Measurements from ENCODE around the gene PCSK4. TPM values are rescaled to one million over a fixed set of nuclear protein-coding genes. Genes with fewer than 3 reads are reported as not detected.

PCSK4 gene
- total RNA-seq, 2 experiments from 2014 or later: 1.8 to 3.9 TPM

GRCh38 chr19:1465191-1466016, 24.7 kb downstream of the PCSK4 start:
- intact Hi-C loops (cut with DNase I, micrococcal nuclease): loop anchor here in 1 of 2 experiments (5.0 kb wide), 1 partner anchor 297 kb away; no protein-coding TSS in a partner anchor

GRCh38 chr19:1461862-1462261, 28.3 kb downstream of the PCSK4 start:
- Mint-ChIP-seq H3K9me3 (ENCODE audit: low read depth) (no peaks in the 10 kb centered on the region), H3K27ac (no peak overlapping the region), H3K4me3 (no peak overlapping the region), H3K36me3 (ENCODE audit: low read depth) (no peaks in the 10 kb centered on the region), H3K4me1 (peaks cover 3% of the 10 kb centered on the region), H3K27me3 (peaks cover 12% of the 10 kb centered on the region)
- CTCF ChIA-PET: no interaction called here
- no peak for DNase-seq
- POLR2A ChIA-PET: interaction anchor here (0.7 kb wide), 1 partner anchor 384 kb away, joined by 4 read pairs; no protein-coding TSS in a partner anchor
- no peak for ATAC-seq
- intact Hi-C loops (cut with DNase I, micrococcal nuclease): no loop called here

More at GRCh38 chr19:1465191-1466016, 24.7 kb downstream of the PCSK4 start:
- CTCF ChIA-PET: interaction anchor here (0.6 to 3.4 kb wide), 3 partner anchors 13 to 287 kb away, joined by 3 to 17 read pairs (median 3); no protein-coding TSS in a partner anchor
- peak; percentile 63 for DNase-seq
- Mint-ChIP-seq H3K27me3 (peaks cover 3% of the 10 kb centered on the region), H3K4me1 (peaks cover 3% of the 10 kb centered on the region), H3K36me3 (ENCODE audit: low read depth) (no peaks in the 10 kb centered on the region), H3K9me3 (ENCODE audit: low read depth) (no peaks in the 10 kb centered on the region), H3K4me3 (no peak overlapping the region), H3K27ac (no peak overlapping the region)
- ATAC-seq: no peak
- POLR2A ChIA-PET: no interaction called here

- Mint-ChIP-seq H3K36me3 (ENCODE audit: low read depth) (no peaks in the 10 kb centered on the region), H3K4me3 (no peak overlapping the region), H3K4me1 (peaks cover 9% of the 10 kb centered on the region), H3K9me3 (ENCODE audit: low read depth) (no peaks in the 10 kb centered on the region), H3K27me3 (peaks cover 16% of the 10 kb centered on the region), H3K27ac (no peak overlapping the region)
- CTCF ChIA-PET: no interaction called here
- DNase-seq (no peak), ATAC-seq (no peak)
- intact Hi-C loops (cut with DNase I, micrococcal nuclease): no loop called here
- POLR2A ChIA-PET: no interaction called here
Observed at GRCh38 chr19:1460033-1460995, 29.8 kb downstream of the PCSK4 start.

- peaks cover 12% of the 10 kb centered on the region for H3K4me1 Mint-ChIP-seq
- no peaks in the 10 kb centered on the region for H3K9me3 Mint-ChIP-seq (ENCODE audit: low read depth)
- intact Hi-C loops (cut with DNase I, micrococcal nuclease): no loop called here
- peaks cover 19% of the 10 kb centered on the region for H3K27me3 Mint-ChIP-seq
- DNase-seq: no peak
- no peak for ATAC-seq
- no peak overlapping the region for H3K27ac Mint-ChIP-seq
- H3K4me3 Mint-ChIP-seq: no peak overlapping the region
- H3K36me3 Mint-ChIP-seq (ENCODE audit: low read depth): no peaks in the 10 kb centered on the region
- ChIA-PET POLR2A (no interaction called here), CTCF (no interaction called here)
Observed at GRCh38 chr19:1459479-1459878, 30.7 kb downstream of the PCSK4 start.

GRCh38 chr19:1457892-1458291, 32.3 kb downstream of the PCSK4 start:
- Mint-ChIP-seq H3K4me3 (no peak overlapping the region), H3K27me3 (peaks cover 26% of the 10 kb centered on the region), H3K4me1 (peaks cover 12% of the 10 kb centered on the region), H3K9me3 (ENCODE audit: low read depth) (no peaks in the 10 kb centered on the region), H3K27ac (no peak overlapping the region), H3K36me3 (ENCODE audit: low read depth) (no peaks in the 10 kb centered on the region)
- ChIA-PET CTCF (interaction anchor here (1.5 to 2.0 kb wide), 2 partner anchors 11 to 13 kb away, joined by 3 to 10 read pairs; no protein-coding TSS in a partner anchor), POLR2A (interaction anchor here (0.6 kb wide), 1 partner anchor 14 kb away, joined by 5 read pairs; no protein-coding TSS in a partner anchor)
- intact Hi-C loops (cut with DNase I, micrococcal nuclease): no loop called here
- DNase-seq (no peak), ATAC-seq (no peak)

- POLR2A ChIA-PET: interaction anchor here (0.6 kb wide), 1 partner anchor 14 kb away, joined by 5 read pairs; no protein-coding TSS in a partner anchor
- H3K4me1 Mint-ChIP-seq: peaks cover 12% of the 10 kb centered on the region
- H3K27me3 Mint-ChIP-seq: peaks cover 28% of the 10 kb centered on the region
- no peak for DNase-seq
- H3K36me3 Mint-ChIP-seq (ENCODE audit: low read depth): no peaks in the 10 kb centered on the region
- intact Hi-C loops (cut with DNase I, micrococcal nuclease): no loop called here
- no peak overlapping the region for H3K4me3 Mint-ChIP-seq
- ATAC-seq: no peak
- H3K9me3 Mint-ChIP-seq (ENCODE audit: low read depth): no peaks in the 10 kb centered on the region
- H3K27ac Mint-ChIP-seq: no peak overlapping the region
- CTCF ChIA-PET: interaction anchor here (1.5 to 2.0 kb wide), 2 partner anchors 12 kb away, joined by 3 to 10 read pairs; no protein-coding TSS in a partner anchor
Observed at GRCh38 chr19:1457031-1457739, 33.0 kb downstream of the PCSK4 start.

GRCh38 chr19:1456121-1456900, 33.8 kb downstream of the PCSK4 start:
- DNase-seq: no peak
- CTCF ChIA-PET: interaction anchor here (1.0 to 1.5 kb wide), 2 partner anchors 9 to 19 kb away, joined by 3 to 5 read pairs; no protein-coding TSS in a partner anchor
- Mint-ChIP-seq H3K9me3 (ENCODE audit: low read depth) (no peaks in the 10 kb centered on the region), H3K27ac (no peak overlapping the region), H3K36me3 (ENCODE audit: low read depth) (no peaks in the 10 kb centered on the region), H3K4me1 (peaks cover 12% of the 10 kb centered on the region), H3K4me3 (no peak overlapping the region), H3K27me3 (peaks cover 35% of the 10 kb centered on the region)
- no peak for ATAC-seq
- intact Hi-C loops (cut with DNase I, micrococcal nuclease): no loop called here
- POLR2A ChIA-PET: interaction anchor here (1.3 kb wide), 1 partner anchor 10 kb away, joined by 6 read pairs; no protein-coding TSS in a partner anchor

GRCh38 chr19:1455336-1456120, 34.6 kb downstream of the PCSK4 start:
- Mint-ChIP-seq H3K4me1 (peaks cover 15% of the 10 kb centered on the region), H3K27me3 (peaks cover 41% of the 10 kb centered on the region), H3K36me3 (ENCODE audit: low read depth) (no peaks in the 10 kb centered on the region), H3K4me3 (peak overlapping the region; percentile 14), H3K9me3 (ENCODE audit: low read depth) (no peaks in the 10 kb centered on the region), H3K27ac (no peak overlapping the region)
- ChIA-PET CTCF (interaction anchor here (1.0 to 1.5 kb wide), 2 partner anchors 9 to 19 kb away, joined by 3 to 5 read pairs; no protein-coding TSS in a partner anchor), POLR2A (interaction anchor here (0.6 to 1.3 kb wide), 2 partner anchors 11 to 277 kb away, joined by 3 to 6 read pairs; no protein-coding TSS in a partner anchor)
- ATAC-seq (peak; percentile 82), DNase-seq (peak; percentile 85)
- intact Hi-C loops (cut with DNase I, micrococcal nuclease): loop anchor here in 1 of 2 experiments (1.0 kb wide), 1 partner anchor 24 kb away; the partner anchor contains the start of gene C19orf25

- intact Hi-C loops (cut with DNase I, micrococcal nuclease): loop anchor here in 1 of 2 experiments (1.0 kb wide), 1 partner anchor 24 kb away; the partner anchor contains the start of gene C19orf25
- H3K9me3 Mint-ChIP-seq (ENCODE audit: low read depth): no peaks in the 10 kb centered on the region
- no peak overlapping the region for H3K27ac Mint-ChIP-seq
- peaks cover 15% of the 10 kb centered on the region for H3K4me1 Mint-ChIP-seq
- H3K27me3 Mint-ChIP-seq: peaks cover 45% of the 10 kb centered on the region
- CTCF ChIA-PET: interaction anchor here (0.6 kb wide), 1 partner anchor 849 kb away, joined by 4 read pairs; no protein-coding TSS in a partner anchor
- no peak overlapping the region for H3K4me3 Mint-ChIP-seq
- DNase-seq: peak; percentile 53
- peak; percentile 2 for ATAC-seq
- H3K36me3 Mint-ChIP-seq (ENCODE audit: low read depth): no peaks in the 10 kb centered on the region
- POLR2A ChIA-PET: interaction anchor here (0.6 to 1.3 kb wide), 2 partner anchors 12 to 276 kb away, joined by 3 to 6 read pairs; no protein-coding TSS in a partner anchor
Observed at GRCh38 chr19:1455002-1455335, 35.2 kb downstream of the PCSK4 start.

Data from activated CD4-positive, alpha-beta T cell treated with anti-CD3 and anti-CD28 coated beads for 36 hours (primary cell).